LNCaP clone FGC (cell line): ENCODE measurements around the gene SH3GLB2.
A peak's percentile ranks its signal among the peaks of the same experiment; 100 is the strongest.

Experiments used
- DNase-seq: peaks from one replicate; pipeline ENCODE4 v3.0.0-alpha.2; 2011; ENCODE audit warnings: low read depth
- H3K4me3 ChIP-seq: 2 replicates; pipeline ENCODE4 v1.5.1; 2011; ENCODE audit warnings: mild to moderate bottlenecking, low read depth, low read length, control low read depth
- CTCF ChIP-seq: IDR thresholded peaks from 2 replicates; pipeline ENCODE4 v1.5.1; 2012; ENCODE audit warnings: mild to moderate bottlenecking; ENCODE audit not compliant: control insufficient read depth, insufficient read depth; ENCODE audit errors: extremely low read depth

SH3GLB2 gene

GRCh38 chr9:128998462-128998861 is 29.7 kb downstream of the SH3GLB2 start:
- TF ChIP-seq CTCF: no peak
- no peak overlapping the region for H3K4me3 ChIP-seq
- DNase-seq: no peak

- TF ChIP-seq CTCF: no peak
- no peak overlapping the region for H3K4me3 ChIP-seq
- no peak for DNase-seq
Observed at GRCh38 chr9:128995791-128996190, 32.3 kb downstream of the SH3GLB2 start.

- no peak overlapping the region for H3K4me3 ChIP-seq
- no peak for DNase-seq
- TF ChIP-seq CTCF: peak; percentile 40; the same call in 1 of the 2 replicates
Observed at GRCh38 chr9:128992995-128993394, 35.1 kb downstream of the SH3GLB2 start.

GRCh38 chr9:128987805-128988204 is 40.3 kb downstream of the SH3GLB2 start:
- no peak for DNase-seq
- TF ChIP-seq CTCF: no peak
- H3K4me3 ChIP-seq: no peak overlapping the region

GRCh38 chr9:128986671-128987070 is 41.5 kb downstream of the SH3GLB2 start:
- no peak for TF ChIP-seq CTCF
- H3K4me3 ChIP-seq: no peak overlapping the region
- DNase-seq: no peak

GRCh38 chr9:128983536-128983935 is 44.6 kb downstream of the SH3GLB2 start:
- no peak for DNase-seq
- no peak for TF ChIP-seq CTCF
- no peak overlapping the region for H3K4me3 ChIP-seq

- no peak for DNase-seq
- no peak overlapping the region for H3K4me3 ChIP-seq
- no peak for TF ChIP-seq CTCF
Observed at GRCh38 chr9:128979111-128979510, 49.0 kb downstream of the SH3GLB2 start.
